Rectal smooth muscle tissue (tissue), 1 donor: ENCODE data around the gene SPHK1.
"Not testable (repeated sequence)": the region's sequence is repeated elsewhere in the genome, so short reads cannot be mapped to it uniquely, and the experiment has no call there.

Experiments
- H3K27ac ChIP-seq: one replicate; pipeline ENCODE4 v1.7.0; 2013; ENCODE audit warnings: low read depth, low read length, inconsistent platforms
- H3K27me3 ChIP-seq: one replicate; pipeline ENCODE4 v1.7.0; 2013; ENCODE audit warnings: low read length; ENCODE audit not compliant: control insufficient read depth, insufficient read depth
- H3K36me3 ChIP-seq: one replicate; pipeline ENCODE4 v1.7.0; 2013; ENCODE audit warnings: low read length; ENCODE audit not compliant: control insufficient read depth, insufficient read depth
- H3K4me1 ChIP-seq: one replicate; pipeline ENCODE4 v1.7.0; 2013; ENCODE audit warnings: low read length; ENCODE audit not compliant: control insufficient read depth, insufficient read depth
- H3K4me3 ChIP-seq: one replicate; pipeline ENCODE4 v1.7.0; 2013; ENCODE audit warnings: low read length
- H3K9ac ChIP-seq: one replicate; pipeline ENCODE4 v1.7.0; 2013; ENCODE audit warnings: low read length

SPHK1 gene

DNA sequence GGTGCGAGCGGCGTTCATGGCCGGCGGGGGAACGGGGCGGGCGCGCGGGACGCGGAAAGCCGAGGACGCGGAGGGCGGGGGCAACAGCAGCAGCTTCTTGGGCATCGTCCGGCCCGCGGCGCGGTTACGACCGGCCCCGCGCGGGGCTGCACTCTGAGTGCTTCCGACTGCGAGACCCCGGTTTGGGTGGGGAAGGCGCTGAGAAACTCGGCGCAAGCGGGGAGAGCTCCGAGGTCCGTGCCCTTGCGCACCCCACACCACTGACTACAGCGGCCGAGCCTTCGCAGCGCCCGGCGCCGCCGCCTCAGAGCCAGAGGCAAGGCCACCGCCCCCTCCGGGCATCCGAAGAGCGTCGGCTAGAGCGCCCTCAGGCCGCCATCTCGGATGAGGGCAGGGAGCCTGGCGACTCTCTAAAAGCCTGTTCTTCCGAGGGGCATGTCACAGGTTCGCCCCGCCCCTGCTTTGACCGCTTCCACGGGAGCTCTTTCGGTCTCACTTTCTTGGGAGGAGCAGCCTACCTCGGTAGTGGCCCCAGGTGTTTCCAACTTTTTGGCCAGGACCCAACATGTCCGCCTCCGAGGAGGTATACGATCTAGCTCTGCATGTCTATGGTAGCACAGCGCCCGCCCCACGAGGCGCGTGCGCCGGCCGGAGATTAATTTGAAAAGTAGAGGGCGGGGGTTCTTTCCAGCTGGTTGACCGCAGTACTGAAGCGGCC, 30.7 kb upstream of the SPHK1 start, which contains the start of gene PRPSAP1:
Gene PRPSAP1 (minus strand): TSS at position 318 of the 718 bp plus-strand sequence. CDS start 213 bp downstream, at position 105.
- H3K27me3 ChIP-seq: no peaks in the 10 kb centered on the region
- peak within 1 kb of the TSS; percentile 95 for H3K4me3 ChIP-seq
- peak within 1 kb of the TSS; percentile 80 for H3K9ac ChIP-seq
- H3K36me3 ChIP-seq: no peaks in the 10 kb centered on the region
- no peaks in the 10 kb centered on the region for H3K4me1 ChIP-seq
- peak within 1 kb of the TSS; percentile 92 for H3K27ac ChIP-seq

DNA sequence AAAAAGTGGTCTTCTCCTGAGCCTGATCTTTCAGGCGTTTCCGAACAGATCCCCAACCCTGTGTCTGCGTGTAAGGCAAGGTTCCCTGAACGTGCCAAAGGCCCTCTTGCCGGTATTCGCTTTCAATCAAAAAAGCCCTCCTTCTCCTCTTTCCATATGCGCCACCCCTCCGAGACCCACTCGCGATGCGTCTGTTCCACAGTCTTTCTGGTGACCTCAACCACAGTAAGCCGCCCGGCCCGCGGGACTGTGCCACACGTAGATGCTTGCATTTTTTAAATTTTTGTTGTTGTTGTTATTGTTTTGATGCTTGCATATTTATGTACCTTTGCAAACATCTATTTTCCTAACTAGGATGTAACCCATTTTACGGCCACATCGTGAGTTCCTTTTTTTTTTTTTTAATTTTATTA, 30.1 kb upstream of the SPHK1 start:
- Histone ChIP-seq H3K27me3 (no peaks in the 10 kb centered on the region), H3K9ac (peak overlapping the region; percentile 51), H3K36me3 (no peaks in the 10 kb centered on the region), H3K4me3 (peak overlapping the region; percentile 95), H3K4me1 (no peaks in the 10 kb centered on the region), H3K27ac (no peak overlapping the region)

DNA sequence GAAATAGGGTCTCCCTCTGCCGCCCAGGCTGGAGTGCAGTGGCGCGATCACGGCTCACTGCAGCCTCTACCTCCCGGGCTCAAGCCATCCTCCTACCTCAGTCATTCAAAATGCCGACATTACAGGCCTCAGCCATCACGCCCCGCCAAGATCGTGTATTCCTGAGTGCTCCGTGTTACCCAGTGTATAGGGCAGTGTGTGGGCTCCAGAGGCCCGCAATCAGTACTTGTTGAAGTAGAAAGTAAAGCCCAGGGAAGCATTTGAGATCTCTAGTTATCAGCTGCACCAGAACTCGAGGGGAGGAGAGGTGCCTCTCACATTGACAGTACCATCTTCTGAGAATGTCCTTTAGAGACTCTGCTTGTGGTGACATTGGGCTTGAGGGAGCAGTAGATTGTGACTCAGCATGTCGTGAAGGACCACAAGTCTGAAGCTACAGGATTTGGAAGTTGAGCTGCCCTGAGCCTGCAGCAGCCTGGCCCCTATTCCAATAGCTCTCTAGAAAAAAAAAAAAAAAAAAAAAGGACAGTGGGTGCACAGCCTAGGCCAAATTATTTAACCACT, 29.6 kb upstream of the SPHK1 start:
- H3K9ac ChIP-seq: no peak overlapping the region
- H3K27me3 ChIP-seq: no peaks in the 10 kb centered on the region
- no peak overlapping the region for H3K27ac ChIP-seq
- no peaks in the 10 kb centered on the region for H3K36me3 ChIP-seq
- no peaks in the 10 kb centered on the region for H3K4me1 ChIP-seq
- H3K4me3 ChIP-seq: no peak overlapping the region

DNA sequence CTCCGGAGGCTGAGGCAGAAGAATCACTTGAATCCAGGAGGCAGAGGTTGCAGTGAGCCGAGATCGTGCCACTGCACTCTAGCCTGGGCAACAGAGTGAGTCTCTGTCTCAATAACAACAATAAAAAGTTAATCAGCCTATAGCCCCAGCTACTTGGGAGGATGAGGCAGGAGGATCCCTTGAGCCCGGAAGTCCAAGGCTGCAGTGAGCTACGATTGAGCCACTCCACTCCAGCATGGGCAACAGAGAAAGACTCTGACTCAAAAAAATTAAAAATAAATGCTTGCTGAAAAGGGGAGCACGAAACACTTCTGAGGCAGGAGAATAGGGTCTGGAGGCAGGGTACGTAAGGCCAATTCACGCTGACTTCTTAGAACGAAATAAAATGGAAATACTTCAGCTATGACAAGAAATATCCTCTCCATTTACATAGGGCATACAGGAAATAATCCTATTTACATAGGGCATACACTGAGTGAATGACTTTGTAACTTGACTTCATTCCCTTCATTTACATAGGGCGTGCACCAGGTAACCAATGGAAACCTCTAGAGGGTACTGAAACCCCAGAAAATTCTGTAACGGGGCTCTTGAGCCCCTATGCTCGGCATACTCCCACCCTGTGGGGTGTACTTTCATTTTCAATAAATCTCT, 27.5 kb upstream of the SPHK1 start:
- Histone ChIP-seq H3K27me3 (no peaks in the 10 kb centered on the region), H3K9ac (no peak overlapping the region), H3K4me1 (no peaks in the 10 kb centered on the region), H3K36me3 (no peaks in the 10 kb centered on the region), H3K27ac (no peak overlapping the region), H3K4me3 (no peak overlapping the region)

DNA sequence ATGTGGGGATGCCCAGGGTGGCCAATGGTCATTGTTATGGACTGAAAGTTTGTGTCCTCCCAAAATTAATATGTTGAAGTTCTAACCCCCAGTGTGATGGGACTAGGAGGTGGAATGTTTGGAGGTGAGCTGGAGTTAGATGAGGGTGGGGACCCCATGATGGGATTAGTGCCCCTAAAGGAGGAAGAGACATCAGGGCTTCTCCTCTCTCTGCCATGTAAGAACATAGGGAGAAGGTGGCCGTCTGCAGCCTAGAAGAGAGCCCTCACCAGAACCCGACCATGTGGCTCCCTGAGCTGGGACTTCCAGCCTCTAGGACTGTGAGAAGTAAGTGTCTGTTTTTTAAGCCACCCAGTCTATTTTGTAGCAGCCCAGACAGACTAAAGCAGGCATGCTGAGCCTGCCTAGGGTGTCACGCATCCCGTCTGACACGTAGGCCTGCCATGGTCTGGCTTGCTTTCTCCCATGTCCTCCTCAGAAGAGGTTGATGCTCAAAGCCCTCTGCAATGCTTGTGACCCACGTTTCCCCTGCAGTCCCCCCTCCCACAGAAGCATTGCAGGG, 26.7 kb upstream of the SPHK1 start:
- Histone ChIP-seq H3K4me1 (no peaks in the 10 kb centered on the region), H3K4me3 (no peak overlapping the region), H3K9ac (no peak overlapping the region), H3K27me3 (no peaks in the 10 kb centered on the region), H3K36me3 (no peaks in the 10 kb centered on the region), H3K27ac (no peak overlapping the region)

DNA sequence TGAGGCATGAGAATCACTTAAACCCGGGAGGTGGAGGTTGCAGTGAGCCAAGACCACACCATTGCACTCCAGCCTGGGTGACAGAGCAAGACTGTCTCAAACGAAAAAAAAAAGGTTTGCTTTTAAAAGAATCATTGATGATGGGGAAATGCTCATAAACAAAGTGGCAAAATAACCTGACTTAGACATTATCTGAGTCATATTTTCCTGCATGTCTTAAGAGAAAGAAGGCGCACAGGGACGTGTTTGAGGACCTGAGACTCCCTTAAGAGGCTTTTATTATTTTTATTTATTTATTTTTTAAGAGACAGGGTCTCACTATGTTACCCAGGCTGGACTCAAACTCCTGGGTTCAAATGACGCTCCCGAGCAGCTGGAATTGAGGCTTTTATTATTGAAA, 25.0 kb upstream of the SPHK1 start:
- H3K4me3 ChIP-seq: no peak overlapping the region
- H3K27me3 ChIP-seq: no peaks in the 10 kb centered on the region
- H3K27ac ChIP-seq: no peak overlapping the region
- H3K9ac ChIP-seq: no peak overlapping the region
- H3K4me1 ChIP-seq: no peaks in the 10 kb centered on the region
- no peaks in the 10 kb centered on the region for H3K36me3 ChIP-seq

DNA sequence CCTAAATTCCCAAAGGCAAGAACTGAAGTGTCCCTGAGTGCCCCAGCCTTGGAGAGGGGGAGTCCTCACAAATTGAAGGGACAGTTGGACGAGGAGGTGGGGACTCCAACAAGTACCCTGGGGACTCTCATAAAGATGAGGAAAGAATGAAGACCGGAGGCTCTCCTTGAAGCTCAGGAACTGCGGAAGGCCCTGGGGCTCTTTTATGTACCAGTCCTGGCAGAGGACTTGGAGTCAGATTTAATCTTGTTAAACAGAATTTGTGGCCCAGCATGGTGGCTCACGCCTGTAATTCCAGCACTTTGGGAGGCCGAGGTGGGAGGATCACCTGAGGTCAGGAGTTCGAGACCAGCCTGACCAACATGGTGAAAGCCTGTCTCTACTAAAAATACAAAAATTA, 24.6 kb upstream of the SPHK1 start:
- H3K4me1 ChIP-seq, H3K4me3 ChIP-seq, H3K27me3 ChIP-seq, H3K27ac ChIP-seq, H3K9ac ChIP-seq, H3K36me3 ChIP-seq: not testable (repeated sequence)

DNA sequence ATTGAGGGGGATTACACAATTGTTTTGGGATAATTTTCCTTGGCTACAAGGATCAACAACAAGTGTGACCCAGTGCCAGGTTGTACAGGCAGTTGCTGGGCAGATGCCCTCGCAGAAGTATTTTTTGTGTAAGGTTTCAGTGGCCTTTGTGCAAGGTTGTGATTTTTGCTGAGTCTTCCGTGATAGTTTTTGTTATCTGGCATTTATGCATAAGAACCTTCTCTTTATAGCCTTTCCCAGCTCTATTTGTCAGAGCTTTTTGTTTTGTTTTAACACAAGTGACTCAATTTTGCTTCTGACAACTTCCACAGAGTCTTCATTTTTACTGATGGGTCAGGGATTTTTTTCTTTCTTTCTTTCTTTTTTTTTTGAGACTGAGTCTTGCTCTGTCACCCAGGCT, 23.9 kb upstream of the SPHK1 start:
- no peaks in the 10 kb centered on the region for H3K36me3 ChIP-seq
- no peaks in the 10 kb centered on the region for H3K27me3 ChIP-seq
- no peak overlapping the region for H3K27ac ChIP-seq
- H3K4me1 ChIP-seq: no peaks in the 10 kb centered on the region
- no peak overlapping the region for H3K9ac ChIP-seq
- H3K4me3 ChIP-seq: no peak overlapping the region

DNA sequence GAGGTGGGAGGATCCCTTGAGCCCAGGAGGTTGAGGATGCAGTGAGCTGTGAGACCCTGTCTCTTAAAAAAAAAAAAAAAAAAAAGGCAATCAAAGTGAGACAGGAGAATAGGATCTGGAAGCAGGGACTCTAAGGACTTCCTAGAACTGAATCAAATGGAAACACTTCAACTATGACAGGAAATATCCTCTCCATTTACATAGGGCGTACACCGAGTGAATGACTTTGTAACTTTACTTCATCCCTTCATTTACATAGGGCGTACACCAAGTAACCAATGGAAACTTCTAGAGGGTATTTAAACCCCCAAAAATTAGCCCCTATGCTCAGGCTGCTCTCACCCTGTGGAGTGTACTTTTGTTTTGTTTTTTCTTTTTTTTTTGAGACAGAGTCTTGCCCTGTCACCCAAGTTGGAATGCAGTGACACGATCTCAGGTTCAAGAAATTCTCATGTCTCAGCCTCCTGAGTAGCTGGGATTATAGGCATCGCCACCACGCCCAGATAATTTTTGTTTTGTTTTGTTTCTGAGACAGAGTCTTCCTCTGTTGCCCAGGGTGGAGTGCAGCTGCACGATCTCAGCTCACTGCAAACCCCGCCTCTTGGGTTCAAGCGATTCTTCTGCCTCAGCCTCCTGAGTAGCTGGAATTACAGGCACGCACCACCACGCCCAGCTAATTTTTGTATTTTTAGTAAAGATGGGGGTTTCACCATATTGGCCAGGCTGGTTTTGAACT, 21.1 kb upstream of the SPHK1 start:
- Histone ChIP-seq H3K9ac (no peak overlapping the region), H3K36me3 (no peaks in the 10 kb centered on the region), H3K4me1 (no peaks in the 10 kb centered on the region), H3K27me3 (no peaks in the 10 kb centered on the region), H3K27ac (no peak overlapping the region), H3K4me3 (no peak overlapping the region)

DNA sequence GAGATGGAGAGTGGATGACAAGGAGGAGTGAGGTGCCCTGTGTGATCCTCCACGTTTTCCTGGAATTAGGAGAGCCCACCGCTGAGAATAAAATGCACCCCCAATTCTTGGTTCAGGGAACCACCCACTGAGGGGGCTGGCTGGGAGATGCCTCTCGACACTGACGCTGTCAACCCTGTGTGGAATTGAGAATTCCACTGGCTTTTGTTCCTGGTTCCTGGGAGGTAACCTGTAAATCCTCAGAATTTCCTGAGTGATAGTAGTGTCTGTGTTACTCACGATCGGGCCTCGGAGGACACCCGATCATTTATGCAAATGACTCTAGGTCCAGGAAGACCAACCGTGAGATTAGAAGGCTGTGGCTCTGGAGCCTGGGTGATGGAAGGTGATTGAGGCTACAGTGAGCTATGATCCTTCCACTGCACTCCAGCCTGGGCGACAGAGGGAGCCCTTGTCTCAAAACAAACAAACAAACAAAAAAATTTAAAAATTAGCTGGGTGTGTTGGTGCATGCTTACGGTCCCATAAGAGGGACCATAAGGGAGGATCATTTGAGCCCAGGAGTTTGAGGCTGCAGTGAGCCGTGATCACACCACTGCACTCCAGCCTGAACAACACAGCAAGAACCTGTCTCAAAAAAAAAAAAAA, 19.0 kb upstream of the SPHK1 start:
- Histone ChIP-seq H3K27ac (no peak overlapping the region), H3K4me1 (peaks cover 2% of the 10 kb centered on the region)

DNA sequence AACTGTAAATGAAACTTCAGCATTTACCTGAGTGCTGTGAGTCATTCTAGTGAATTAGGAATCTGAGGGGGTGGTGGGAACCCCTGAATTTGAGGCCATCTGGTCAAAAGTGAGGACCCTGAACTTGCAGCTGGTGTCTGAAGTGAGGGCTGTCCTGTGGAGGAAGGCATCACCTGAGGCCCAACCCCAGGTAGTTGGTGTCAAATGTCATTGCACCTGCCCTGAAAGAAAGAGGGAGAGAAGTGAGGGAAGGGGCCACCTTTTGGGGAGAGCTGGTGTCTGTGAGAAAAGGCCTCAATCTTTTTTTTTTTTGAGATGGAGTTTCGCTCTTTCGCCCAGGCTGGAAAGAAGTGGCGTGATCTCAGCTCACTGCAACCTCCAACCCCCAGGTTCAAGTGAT, 18.2 kb upstream of the SPHK1 start:
- no peak overlapping the region for H3K4me3 ChIP-seq
- H3K9ac ChIP-seq: no peak overlapping the region

More for the DNA sequence above, 19.0 kb upstream of the SPHK1 start:
- H3K9ac ChIP-seq: no peak overlapping the region
- H3K36me3 ChIP-seq: no peaks in the 10 kb centered on the region
- H3K27me3 ChIP-seq: no peaks in the 10 kb centered on the region
- no peak overlapping the region for H3K4me3 ChIP-seq

DNA sequence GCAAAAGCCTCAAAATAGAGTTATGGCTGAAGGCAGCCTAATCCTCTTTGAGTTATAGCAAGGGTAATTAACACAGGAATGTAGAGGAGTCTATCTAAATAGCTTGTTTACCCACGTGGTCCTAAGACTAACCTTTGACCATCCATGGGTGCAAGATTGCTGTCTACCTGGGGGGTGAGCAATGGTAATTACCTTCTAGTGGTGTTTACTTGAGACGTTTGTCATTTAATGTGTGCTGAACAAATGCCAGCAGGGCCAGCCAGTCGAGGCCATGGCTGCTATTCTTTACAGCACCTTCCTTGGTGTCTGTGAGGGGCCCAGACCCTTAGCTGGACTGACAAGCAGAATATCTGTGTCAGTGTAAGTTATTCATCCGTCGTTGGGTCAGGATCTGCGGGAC, 16.8 kb upstream of the SPHK1 start:
- H3K36me3 ChIP-seq: no peaks in the 10 kb centered on the region
- no peak overlapping the region for H3K4me3 ChIP-seq
- no peak overlapping the region for H3K9ac ChIP-seq
- peaks cover 3% of the 10 kb centered on the region for H3K4me1 ChIP-seq
- no peaks in the 10 kb centered on the region for H3K27me3 ChIP-seq
- no peak overlapping the region for H3K27ac ChIP-seq

More for the DNA sequence above, 18.2 kb upstream of the SPHK1 start:
- H3K27ac ChIP-seq: no peak overlapping the region
- no peaks in the 10 kb centered on the region for H3K27me3 ChIP-seq
- no peaks in the 10 kb centered on the region for H3K36me3 ChIP-seq
- H3K4me1 ChIP-seq: peaks cover 3% of the 10 kb centered on the region
